Measurements from ENCODE around the gene CYP1A2. TPM values are rescaled to one million over a fixed set of nuclear protein-coding genes. Genes with fewer than 3 reads are reported as not detected.
A peak's percentile ranks its signal among the peaks of the same experiment; 100 is the strongest.

Gene CYP1A2
- total RNA-seq, 4 donors from 2014 or later = not detected

GRCh38 chr15:74775894-74776293 lies 27.2 kb downstream of the CYP1A2 start:
- 100% methylated on average over 4 of the region's 4 CpGs for whole genome bisulfite sequencing
- Histone ChIP-seq H3K4me3 (no peak overlapping the region), H3K27ac (no peak overlapping the region), H3K36me3 (no peaks in the 10 kb centered on the region), H3K4me1 (peaks cover 43% of the 10 kb centered on the region), H3K9me3 (no peaks in the 10 kb centered on the region), H3K27me3 (no peaks in the 10 kb centered on the region)
- TF ChIP-seq CTCF (IDR thresholded peaks at IDR 0.05) (no peak), EP300 (IDR thresholded peaks at IDR 0.05) (no peak)
- DNase-seq (ENCODE audit: low spot score in 2 of 2) = no peak

- Histone ChIP-seq H3K27ac (peak overlapping the region; percentile 42), H3K27me3 (no peaks in the 10 kb centered on the region), H3K4me1 (peaks cover 44% of the 10 kb centered on the region), H3K4me3 (no peak overlapping the region), H3K36me3 (no peaks in the 10 kb centered on the region), H3K9me3 (no peaks in the 10 kb centered on the region)
- WGBS = 46% methylated on average over 13 of the region's 13 CpGs
- TF ChIP-seq POLR2AphosphoS5 (IDR thresholded peaks at IDR 0.05) = no peak
- no peak for DNase-seq (ENCODE audit: low spot score in 2 of 2)
These were observed 28.4 kb downstream of the CYP1A2 start for GRCh38 chr15:74776821-74777768.

GRCh38 chr15:74777769-74778598 lies 29.3 kb downstream of the CYP1A2 start:
- TF ChIP-seq CTCF (IDR thresholded peaks at IDR 0.05) (no peak), POLR2A (IDR thresholded peaks at IDR 0.05) (no peak), EP300 (IDR thresholded peaks at IDR 0.05) (no peak), POLR2AphosphoS5 (IDR thresholded peaks at IDR 0.05) (no peak)
- Histone ChIP-seq H3K9me3 (no peaks in the 10 kb centered on the region), H3K36me3 (no peaks in the 10 kb centered on the region), H3K4me3 (no peak overlapping the region), H3K4me1 (peaks cover 48% of the 10 kb centered on the region), H3K27ac (peak overlapping the region; percentile 41), H3K27me3 (no peaks in the 10 kb centered on the region)
- WGBS = 83% methylated on average over 6 of the region's 6 CpGs
- no peak for DNase-seq (ENCODE audit: low spot score in 2 of 2)

- H3K27ac ChIP-seq = no peak overlapping the region
- H3K27me3 ChIP-seq = no peaks in the 10 kb centered on the region
- peaks cover 48% of the 10 kb centered on the region for H3K4me1 ChIP-seq
- TF ChIP-seq EP300 (IDR thresholded peaks at IDR 0.05) (no peak), POLR2AphosphoS5 (IDR thresholded peaks at IDR 0.05) (no peak), CTCF (IDR thresholded peaks at IDR 0.05) (no peak), POLR2A (IDR thresholded peaks at IDR 0.05) (no peak)
- DNase-seq (ENCODE audit: low spot score in 2 of 2) = no peak
- H3K9me3 ChIP-seq = no peaks in the 10 kb centered on the region
- no peak overlapping the region for H3K4me3 ChIP-seq
- H3K36me3 ChIP-seq = no peaks in the 10 kb centered on the region
- WGBS = 96% methylated on average over 5 of the region's 5 CpGs
These were observed 29.9 kb downstream of the CYP1A2 start for GRCh38 chr15:74778599-74778970.

GRCh38 chr15:74779162-74779648 lies 30.6 kb downstream of the CYP1A2 start:
- Histone ChIP-seq H3K4me1 (peaks cover 51% of the 10 kb centered on the region), H3K36me3 (no peaks in the 10 kb centered on the region), H3K27ac (no peak overlapping the region), H3K9me3 (no peaks in the 10 kb centered on the region), H3K4me3 (no peak overlapping the region), H3K27me3 (no peaks in the 10 kb centered on the region)
- 81% methylated on average over 7 of the region's 7 CpGs for WGBS
- no peak for DNase-seq (ENCODE audit: low spot score in 2 of 2)
- TF ChIP-seq EP300 (IDR thresholded peaks at IDR 0.05) = no peak
- no peak for TF ChIP-seq CTCF (IDR thresholded peaks at IDR 0.05)
